Activated CD4-positive, alpha-beta T cell treated with anti-CD3 and anti-CD28 coated beads, Interleukin-2, amount 50 U/mL, for 4 hours (primary cell): ENCODE data around the gene XPOT.
"Not testable (repeated sequence)": the region's sequence is repeated elsewhere in the genome, so short reads cannot be mapped to it uniquely, and the experiment has no call there.

Source experiments
- DNase-seq, 2 experiments: peaks; one replicate each; pipeline ENCODE4 v3.0.0-alpha.2; 2020

XPOT gene, protein sequence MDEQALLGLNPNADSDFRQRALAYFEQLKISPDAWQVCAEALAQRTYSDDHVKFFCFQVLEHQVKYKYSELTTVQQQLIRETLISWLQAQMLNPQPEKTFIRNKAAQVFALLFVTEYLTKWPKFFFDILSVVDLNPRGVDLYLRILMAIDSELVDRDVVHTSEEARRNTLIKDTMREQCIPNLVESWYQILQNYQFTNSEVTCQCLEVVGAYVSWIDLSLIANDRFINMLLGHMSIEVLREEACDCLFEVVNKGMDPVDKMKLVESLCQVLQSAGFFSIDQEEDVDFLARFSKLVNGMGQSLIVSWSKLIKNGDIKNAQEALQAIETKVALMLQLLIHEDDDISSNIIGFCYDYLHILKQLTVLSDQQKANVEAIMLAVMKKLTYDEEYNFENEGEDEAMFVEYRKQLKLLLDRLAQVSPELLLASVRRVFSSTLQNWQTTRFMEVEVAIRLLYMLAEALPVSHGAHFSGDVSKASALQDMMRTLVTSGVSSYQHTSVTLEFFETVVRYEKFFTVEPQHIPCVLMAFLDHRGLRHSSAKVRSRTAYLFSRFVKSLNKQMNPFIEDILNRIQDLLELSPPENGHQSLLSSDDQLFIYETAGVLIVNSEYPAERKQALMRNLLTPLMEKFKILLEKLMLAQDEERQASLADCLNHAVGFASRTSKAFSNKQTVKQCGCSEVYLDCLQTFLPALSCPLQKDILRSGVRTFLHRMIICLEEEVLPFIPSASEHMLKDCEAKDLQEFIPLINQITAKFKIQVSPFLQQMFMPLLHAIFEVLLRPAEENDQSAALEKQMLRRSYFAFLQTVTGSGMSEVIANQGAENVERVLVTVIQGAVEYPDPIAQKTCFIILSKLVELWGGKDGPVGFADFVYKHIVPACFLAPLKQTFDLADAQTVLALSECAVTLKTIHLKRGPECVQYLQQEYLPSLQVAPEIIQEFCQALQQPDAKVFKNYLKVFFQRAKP

DNA sequence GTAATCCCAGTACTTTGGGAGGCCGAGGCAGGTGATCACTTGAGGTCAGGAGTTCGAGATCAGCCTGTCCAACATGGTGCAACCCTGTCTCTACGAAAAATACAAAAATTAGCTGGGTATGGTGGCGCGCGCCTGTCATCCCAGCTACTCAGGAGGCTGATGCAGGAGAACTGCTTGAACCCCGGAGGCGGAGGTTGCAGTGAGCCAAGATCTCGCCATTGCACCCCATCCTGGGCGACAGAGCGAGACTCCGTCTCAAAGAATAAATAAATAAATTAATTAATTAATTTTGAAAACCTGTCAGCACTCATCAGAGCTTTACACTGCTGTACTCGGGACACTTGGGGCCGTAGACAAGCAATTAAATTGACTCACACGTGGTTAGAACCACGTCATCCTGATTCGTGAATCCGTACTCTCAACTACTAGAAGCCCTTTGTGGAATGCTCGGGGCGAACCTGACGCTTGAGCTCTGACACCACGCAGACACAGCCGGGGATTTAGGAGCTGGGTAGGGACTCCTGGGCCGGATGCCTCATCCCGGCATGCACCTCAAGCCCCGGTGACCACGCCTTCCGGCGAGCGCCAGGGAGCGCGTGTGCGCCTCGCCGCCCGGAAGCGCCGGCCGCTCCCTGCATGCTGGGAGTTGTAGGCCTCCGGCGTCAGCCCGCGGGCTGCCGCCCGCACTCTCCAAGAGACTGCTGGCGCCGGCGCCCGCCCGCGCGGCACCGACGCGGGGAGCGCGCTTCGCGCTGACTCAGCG is at the start of gene XPOT:
XPOT (plus strand) TSS at position 686 of the 763 bp plus-strand sequence. CDS start 5,644 bp downstream, outside the sequence.
- peak; percentile 87 to 93 for DNase-seq

DNA sequence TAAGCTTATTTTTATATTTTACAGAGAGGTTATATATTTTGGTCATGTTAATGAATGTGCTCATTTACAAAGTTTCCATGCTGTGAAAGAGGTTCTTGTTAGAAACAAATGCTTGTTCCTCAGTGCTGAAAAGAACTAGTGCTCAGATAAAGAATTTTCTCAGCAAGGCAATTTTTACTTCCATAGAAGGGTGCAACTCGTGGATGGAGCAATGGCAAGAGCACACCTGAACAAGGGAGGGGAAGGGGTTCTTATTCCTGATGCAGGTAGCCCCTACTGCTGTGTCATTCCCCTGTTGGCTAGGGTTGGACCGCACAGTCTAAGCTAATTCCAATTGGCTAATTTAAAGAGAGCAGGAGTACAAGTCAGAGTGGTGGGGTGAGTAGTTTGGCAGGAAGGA is 48.0 kb upstream of the XPOT start:
- DNase-seq, result not testable (repeated sequence)

DNA sequence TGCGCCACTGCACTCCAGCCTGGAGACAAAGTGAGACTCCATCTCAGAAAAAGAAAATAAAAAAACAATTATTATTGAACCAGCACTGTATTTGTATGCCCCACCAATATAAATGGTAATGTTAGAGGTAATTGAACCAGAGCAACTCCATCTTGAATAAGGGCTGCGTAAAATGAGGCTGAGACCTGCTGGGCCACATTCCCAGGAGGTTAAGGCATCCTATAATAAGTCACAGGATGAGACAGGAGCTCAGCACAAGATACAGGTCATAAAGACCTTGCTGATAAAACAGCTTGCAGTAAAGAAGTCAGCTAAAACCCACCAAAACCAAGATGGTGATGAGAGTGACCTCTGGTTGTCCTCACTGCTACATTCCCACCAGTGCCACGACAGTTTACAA is 43.0 kb upstream of the XPOT start:
- not testable (repeated sequence) for DNase-seq

- DNase-seq, result no peak
Measured at GRCh38 chr12:64362721-64363305, 41.4 kb upstream of the XPOT start.

DNA sequence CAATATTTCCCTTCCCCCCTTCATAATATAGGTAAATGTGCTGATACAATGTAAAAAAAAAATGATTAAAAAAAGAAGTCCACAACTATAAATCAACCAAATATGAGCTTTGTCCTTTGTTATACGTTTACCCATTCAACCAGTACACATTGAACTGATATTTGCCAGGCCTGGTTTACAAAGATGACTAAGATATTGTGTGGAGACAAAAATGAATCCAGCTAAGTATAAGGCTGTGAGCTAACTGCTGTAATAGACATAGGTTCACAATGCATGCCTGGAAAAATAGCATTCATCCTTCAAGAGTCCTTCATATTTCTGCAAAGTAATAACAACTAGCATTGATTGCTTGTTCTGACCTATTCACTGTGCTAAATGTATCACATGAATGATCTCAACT is 20.5 kb upstream of the XPOT start:
- DNase-seq, result no peak

GRCh38 chr12:64385019-64385418 is 19.2 kb upstream of the XPOT start:
- no peak for DNase-seq

- DNase-seq, result peak; percentile 16 to 28
Measured at GRCh38 chr12:64385468-64385867, 18.7 kb upstream of the XPOT start.

DNA sequence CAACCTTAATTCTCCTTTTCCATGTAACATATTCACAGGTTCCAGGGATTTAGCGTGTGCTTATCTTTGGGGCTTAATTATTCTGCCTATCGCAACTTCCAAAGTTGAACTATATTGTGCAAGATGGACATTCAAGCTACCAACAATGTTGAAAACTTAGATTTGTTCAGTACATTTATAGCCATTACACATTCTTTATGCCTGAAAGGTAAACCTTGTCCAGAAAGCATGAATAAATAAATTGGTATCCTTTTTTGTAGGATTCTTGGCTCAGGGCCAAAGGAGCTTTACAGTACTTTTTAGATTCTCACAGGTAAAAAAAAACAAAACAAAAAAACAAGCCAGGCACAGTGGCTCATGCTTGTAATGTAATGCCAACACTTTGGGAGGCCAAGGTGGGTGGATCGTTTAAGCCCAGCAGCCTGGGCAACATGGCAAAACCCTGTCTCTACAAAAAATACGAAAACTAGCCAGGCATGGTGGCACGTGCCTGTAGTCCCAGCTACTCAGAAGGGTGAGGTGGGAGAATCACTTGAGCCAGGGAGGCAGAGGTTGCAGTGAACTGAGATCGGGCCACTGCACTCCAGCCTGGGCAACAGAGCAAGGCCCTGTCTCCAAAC is 16.9 kb upstream of the XPOT start:
- no peak for DNase-seq

DNA sequence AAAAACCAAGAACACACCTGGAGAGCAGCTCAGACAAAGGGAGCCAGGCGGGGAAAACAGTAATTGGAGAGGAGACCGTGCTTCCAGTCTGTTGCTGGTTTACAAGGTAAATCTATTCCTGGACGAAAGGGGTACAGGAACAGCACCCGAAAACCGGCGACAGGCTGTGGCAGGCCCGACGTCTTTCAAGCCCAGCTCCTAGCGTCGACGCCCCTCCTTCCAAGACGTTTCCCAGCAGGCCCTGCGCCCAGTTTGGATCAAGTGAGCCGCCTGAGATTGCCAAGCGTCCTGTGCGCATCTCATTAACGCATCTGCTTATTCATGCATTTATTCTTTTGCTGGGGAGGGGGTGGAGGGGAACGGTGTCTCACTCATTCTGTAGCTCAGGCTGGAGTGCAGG is 15.0 kb upstream of the XPOT start:
- DNase-seq, result no peak

DNA sequence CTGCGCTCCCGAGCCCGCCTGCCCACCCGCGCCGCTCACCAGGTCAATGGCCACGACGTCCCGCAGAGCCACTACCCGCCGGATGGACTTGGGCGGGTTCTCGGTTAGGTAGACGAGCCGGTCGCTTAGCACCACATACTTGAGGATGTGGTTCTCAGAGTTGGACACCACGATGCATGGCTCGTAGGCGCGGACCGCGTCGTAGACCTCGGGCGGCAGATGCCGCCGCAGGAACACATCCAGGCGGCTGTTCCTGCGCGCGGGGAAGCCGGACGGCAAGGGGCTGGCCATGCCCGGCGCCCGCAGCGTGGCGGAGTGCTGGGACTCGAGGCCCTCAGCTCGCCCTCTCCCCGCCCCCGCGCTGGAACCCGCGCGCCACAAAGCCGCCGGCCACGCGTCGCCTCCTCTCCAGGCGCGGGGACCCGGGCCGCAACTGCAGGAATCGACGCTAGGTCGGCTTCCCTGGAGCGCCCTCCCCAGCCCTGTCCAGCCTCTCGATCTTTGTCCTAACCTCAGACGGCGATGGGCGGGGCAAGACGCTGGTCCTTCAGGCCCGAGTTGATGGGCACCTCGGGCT is 13.8 kb upstream of the XPOT start, which contains the start of gene C12orf56:
C12orf56 (minus strand) TSS at position 484 of the 577 bp plus-strand sequence; CDS start at position 291, 193 bp downstream.
- no peak for DNase-seq

- no peak for DNase-seq
Measured at GRCh38 chr12:64392221-64392620, 12.0 kb upstream of the XPOT start.

- DNase-seq, result no peak
Measured at GRCh38 chr12:64395739-64396138, 8.5 kb upstream of the XPOT start.

- DNase-seq, result peak; percentile 16 to 31
Measured at GRCh38 chr12:64400041-64400440, 4.2 kb upstream of the XPOT start.

GRCh38 chr12:64402181-64402580 is 2.0 kb upstream of the XPOT start:
- no peak for DNase-seq

GRCh38 chr12:64404470-64405256 is 471 bp downstream of the XPOT start:
- DNase-seq, result peak; percentile 67 to 76

DNA sequence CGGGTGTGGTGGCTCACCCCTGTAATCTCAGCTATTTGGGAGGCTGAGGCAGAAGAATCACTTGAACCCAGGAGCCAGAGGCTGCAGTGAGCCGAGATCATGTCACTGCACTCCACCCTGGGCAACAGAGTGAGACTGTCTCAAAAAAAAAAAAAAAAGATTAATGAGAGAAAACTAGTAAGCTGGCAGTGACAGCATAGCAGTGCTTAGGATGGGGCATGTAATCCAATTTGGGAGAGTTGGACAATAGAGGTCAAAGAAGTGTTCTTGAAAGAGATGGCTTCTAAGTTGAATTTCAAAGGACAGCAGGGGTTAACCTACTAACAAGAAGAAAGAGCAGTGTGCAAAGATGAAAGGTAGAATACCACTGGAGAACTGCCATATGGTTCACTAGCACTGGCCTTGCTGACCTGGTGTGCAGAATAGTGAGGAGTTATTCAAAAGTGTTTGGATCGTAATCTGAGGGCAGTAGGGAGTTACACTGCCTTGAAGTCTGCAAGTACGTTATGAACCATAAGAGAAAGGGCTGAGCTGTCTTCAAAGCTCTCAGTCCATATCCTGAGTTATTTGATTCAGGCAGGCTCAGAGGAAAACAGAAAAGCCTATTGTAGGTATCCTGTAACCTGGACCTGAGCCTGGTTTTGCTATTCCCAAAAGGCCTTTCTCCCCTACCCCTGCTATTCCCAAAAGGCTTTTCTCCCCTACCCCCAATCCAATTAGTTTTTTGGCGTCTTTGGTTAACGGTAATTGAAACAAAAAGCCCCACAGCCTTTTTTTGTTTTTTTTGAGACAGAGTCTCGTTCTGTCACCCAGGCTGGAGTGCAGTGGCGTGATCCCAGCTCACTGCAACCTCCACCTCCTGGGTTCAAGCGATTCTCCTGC is 3.4 kb downstream of the XPOT start:
- DNase-seq, result no peak

DNA sequence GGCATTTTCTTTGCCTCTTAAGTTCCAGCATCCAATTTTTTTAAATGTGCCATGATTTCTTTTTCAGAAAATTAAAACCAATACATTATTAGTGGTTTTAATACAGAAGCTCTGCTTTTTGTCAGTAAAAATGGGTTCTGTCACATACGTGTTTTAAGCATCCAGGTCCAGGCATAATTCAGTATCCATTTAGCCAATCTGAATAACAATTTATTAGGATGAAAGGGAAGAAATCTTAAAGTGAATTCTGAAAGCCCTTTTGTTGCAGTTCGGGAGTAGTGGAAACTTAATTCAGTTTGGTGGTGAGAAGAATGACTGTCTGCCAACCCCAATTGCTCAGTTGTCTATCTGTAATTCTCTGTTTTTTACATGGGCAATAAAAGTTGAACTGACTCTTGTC is 7.2 kb downstream of the XPOT start:
- DNase-seq, result no peak

DNA sequence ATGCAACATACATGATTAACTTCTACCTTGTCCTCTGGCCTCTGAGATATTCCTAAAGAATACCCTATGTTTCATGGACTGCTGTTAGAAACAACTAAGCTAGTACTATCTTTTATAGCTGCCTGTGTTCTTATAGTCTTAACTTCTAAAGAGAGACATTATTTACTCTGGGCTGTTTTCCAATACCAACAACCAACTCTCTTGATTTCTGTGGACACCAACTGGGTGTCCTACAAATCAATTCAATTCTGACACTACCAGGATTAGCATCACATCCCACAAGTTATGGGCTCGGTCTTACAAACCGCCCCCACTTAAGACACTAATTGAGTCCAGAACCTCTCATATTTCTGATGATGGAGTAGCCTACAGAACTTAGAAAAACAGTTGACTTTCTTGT is 8.3 kb downstream of the XPOT start:
- DNase-seq, result no peak

GRCh38 chr12:64413884-64414283 is 9.7 kb downstream of the XPOT start:
- DNase-seq, result no peak

DNA sequence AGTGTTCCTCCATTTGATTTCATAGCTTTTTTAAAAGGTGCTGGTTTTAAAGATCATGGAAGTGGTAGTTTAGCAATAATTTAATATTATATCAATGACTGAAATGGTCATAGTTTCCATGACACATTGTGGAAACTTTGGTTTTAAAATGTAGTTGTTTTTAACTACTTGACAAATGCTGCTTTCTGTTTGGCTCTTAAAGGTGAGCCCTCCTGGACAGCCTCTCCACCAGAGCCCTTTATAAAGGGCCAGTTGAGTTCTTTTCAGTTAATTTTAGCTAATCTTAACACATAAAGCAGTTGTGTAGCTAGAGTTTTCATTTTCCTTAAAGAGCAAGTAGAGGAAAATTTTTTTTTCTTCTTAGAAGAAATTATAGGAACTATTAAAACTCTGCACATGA is 14.0 kb downstream of the XPOT start:
- no peak for DNase-seq
